Vagina (tissue), 2 donors: ENCODE measurements around the gene BCAS3. TPM values are rescaled to one million over a fixed set of nuclear protein-coding genes. Genes with fewer than 3 reads are reported as not detected.

Source experiments
- DNase-seq, 2 donors: peaks; one replicate each; pipeline ENCODE4 v3.0.0-alpha.2; 2017; ENCODE audit errors: extremely low spot score in 2 of 2
- H3K27ac ChIP-seq: fragments of 200-600 bp; sonication (generic); one replicate; pipeline ENCODE4 v1.5.1; 2019
- H3K27me3 ChIP-seq: fragments of 200-600 bp; sonication (generic); one replicate; pipeline ENCODE4 v1.5.1; 2019
- H3K36me3 ChIP-seq, 2 donors: fragments of 200-600 bp; sonication (generic); one replicate each; pipeline ENCODE4 v1.5.1; 2017 to 2019
- H3K4me1 ChIP-seq: fragments of 200-600 bp; sonication (generic); one replicate; pipeline ENCODE4 v1.5.1; 2019
- H3K4me3 ChIP-seq, 2 donors: fragments of 200-600 bp; sonication (generic); 1 replicate in 1 of 2; 2 replicates in 1 of 2; pipeline ENCODE4 v1.5.1; 2016 to 2019
- H3K9me3 ChIP-seq: fragments of 200-600 bp; sonication (generic); one replicate; pipeline ENCODE4 v1.5.1; 2019
- POLR2A ChIP-seq, 2 donors: fragments of 450-650 bp; IDR thresholded peaks; one replicate each; pipeline ENCODE4 v1.6.1; 2017; ENCODE audit warnings: antibody characterized with exemption in 2 of 2, mild to moderate bottlenecking in 2 of 2, moderate library complexity in 2 of 2
- POLR2AphosphoS5 ChIP-seq, 2 donors: sonication (generic); formaldehyde crosslinking; IDR thresholded peaks; one replicate each; pipeline ENCODE4 v1.9.0; 2017; ENCODE audit warnings: antibody characterized with exemption in 2 of 2, mild to moderate bottlenecking in 2 of 2, low read depth in 1 of 2; ENCODE audit not compliant: insufficient read depth in 1 of 2
- intact Hi-C: fragments of 100-400 bp; cut with DNase I; formaldehyde crosslinking; loops from one replicate; pipeline ENCODE4 v1.15.1; 2023
- total RNA-seq: library from RNA; depleted of rRNA; stranded (reverse); fragments of >200 nt; gene quantifications from one replicate; pipeline ENCODE4 v1.2.3, GENCODE V29; 2016
- TF ChIP-seq, protein P1 (sequence below), 3 experiments: fragments of 450-650 bp in 2 of 3; fragments of 200-600 bp in 1 of 3; sonication (generic) in 1 of 3; IDR thresholded peaks; one replicate each; pipeline ENCODE4 v1.5.1; 2017 to 2019; ENCODE audit warnings: antibody characterized with exemption in 3 of 3, mild to moderate bottlenecking in 2 of 3, moderate library complexity in 2 of 3

BCAS3 gene
- total RNA-seq, 1 donor from 2014 or later: 33.1 TPM

DNA sequence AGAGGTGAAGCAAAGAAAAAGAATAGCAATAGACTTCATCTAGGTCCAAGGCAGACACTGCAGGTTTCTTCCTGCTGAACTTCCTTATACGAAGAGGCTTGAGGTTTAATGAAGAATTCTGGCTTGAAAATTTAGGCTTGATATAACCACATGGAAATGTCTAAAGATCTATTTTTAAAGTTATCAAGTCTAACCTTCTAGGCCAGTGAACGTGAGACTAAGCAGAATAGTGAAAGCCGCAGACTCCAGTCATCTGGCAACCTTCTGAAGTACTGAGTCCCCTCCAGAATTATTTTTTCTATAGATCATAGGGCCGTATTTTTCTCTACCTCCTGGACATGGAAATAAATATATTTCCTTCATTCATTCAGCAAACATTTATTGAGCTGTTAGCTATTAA lies 333.6 kb downstream of the BCAS3 start:
- Histone ChIP-seq H3K4me3 (no peak overlapping the region), H3K9me3 (no peaks in the 10 kb centered on the region), H3K4me1 (no peaks in the 10 kb centered on the region), H3K27me3 (no peaks in the 10 kb centered on the region), H3K27ac (no peak overlapping the region), H3K36me3 (no peaks in the 10 kb centered on the region)
- no peak for TF ChIP-seq POLR2AphosphoS5 (IDR thresholded peaks at IDR 0.05; ENCODE audit: insufficient read depth in 1 of 2, low read depth in 1 of 2)
- TF ChIP-seq, protein P1, sequence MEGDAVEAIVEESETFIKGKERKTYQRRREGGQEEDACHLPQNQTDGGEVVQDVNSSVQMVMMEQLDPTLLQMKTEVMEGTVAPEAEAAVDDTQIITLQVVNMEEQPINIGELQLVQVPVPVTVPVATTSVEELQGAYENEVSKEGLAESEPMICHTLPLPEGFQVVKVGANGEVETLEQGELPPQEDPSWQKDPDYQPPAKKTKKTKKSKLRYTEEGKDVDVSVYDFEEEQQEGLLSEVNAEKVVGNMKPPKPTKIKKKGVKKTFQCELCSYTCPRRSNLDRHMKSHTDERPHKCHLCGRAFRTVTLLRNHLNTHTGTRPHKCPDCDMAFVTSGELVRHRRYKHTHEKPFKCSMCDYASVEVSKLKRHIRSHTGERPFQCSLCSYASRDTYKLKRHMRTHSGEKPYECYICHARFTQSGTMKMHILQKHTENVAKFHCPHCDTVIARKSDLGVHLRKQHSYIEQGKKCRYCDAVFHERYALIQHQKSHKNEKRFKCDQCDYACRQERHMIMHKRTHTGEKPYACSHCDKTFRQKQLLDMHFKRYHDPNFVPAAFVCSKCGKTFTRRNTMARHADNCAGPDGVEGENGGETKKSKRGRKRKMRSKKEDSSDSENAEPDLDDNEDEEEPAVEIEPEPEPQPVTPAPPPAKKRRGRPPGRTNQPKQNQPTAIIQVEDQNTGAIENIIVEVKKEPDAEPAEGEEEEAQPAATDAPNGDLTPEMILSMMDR (IDR thresholded peaks at IDR 0.05): no peak
- TF ChIP-seq POLR2A (IDR thresholded peaks at IDR 0.05): no peak
- no peak for DNase-seq
- intact Hi-C loops: no loop called here

DNA sequence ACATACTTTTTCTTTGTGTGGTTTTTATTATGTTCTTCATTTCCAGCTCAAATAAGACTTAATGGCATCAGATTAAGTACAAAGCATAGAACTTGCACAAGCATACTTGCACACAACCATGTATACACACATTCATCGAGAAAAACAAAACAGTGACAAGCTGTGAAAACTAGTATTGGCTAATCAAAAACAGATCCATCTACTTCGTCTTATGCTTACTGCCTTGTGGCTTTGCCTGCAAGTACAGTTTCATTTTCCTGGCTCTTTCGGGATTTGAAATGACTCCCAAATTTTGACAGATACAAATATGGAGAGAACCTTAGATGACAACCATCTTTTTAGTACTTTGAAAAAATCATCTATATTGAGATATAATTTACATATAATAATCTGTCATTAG lies 338.3 kb downstream of the BCAS3 start:
- Histone ChIP-seq H3K27me3 (no peaks in the 10 kb centered on the region), H3K27ac (no peak overlapping the region), H3K4me3 (no peak overlapping the region), H3K9me3 (no peaks in the 10 kb centered on the region), H3K36me3 (no peaks in the 10 kb centered on the region), H3K4me1 (no peaks in the 10 kb centered on the region)
- TF ChIP-seq POLR2AphosphoS5 (IDR thresholded peaks at IDR 0.05; ENCODE audit: insufficient read depth in 1 of 2, low read depth in 1 of 2): no peak
- TF ChIP-seq, protein P1 (IDR thresholded peaks at IDR 0.05): no peak
- TF ChIP-seq POLR2A (IDR thresholded peaks at IDR 0.05): no peak
- no peak for DNase-seq
- intact Hi-C loops: no loop called here

DNA sequence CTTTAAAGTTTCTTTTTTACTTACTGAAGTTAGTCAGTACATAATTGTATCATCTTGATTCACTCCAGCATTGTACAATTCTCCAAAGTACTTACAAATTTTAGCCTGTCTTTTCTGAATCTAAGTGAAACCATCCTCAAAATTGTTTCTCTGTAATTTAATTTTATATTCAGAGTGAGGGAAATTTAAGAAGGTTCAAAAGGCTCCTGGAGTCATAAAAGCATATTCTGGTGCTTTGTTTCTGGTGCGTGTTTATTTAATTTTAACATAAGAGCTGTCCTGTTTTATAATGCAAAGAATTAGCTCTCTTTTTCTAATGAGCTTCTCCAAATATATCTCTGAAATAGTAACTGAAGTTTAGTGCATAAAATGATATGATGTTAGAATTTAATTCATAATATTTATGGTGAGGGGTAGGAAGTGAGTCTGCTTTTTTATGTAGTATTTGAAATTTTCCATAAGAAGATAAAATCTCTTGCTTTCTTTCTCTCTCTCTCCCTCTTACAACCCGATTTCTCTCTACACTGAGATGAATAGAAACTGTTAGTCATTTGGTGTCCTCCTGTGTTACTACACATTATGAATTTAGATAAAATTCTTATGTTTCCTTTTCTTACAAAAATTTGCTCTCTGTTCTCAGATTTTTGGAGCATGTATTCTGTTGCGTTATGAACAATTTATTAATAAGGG lies 339.8 kb downstream of the BCAS3 start:
- no peak overlapping the region for H3K27ac ChIP-seq
- no peaks in the 10 kb centered on the region for H3K9me3 ChIP-seq
- intact Hi-C loops: no loop called here
- TF ChIP-seq POLR2AphosphoS5 (IDR thresholded peaks at IDR 0.05; ENCODE audit: insufficient read depth in 1 of 2, low read depth in 1 of 2) (no peak), POLR2A (IDR thresholded peaks at IDR 0.05) (no peak)
- TF ChIP-seq, protein P1 (IDR thresholded peaks at IDR 0.05): no peak
- H3K4me1 ChIP-seq: no peaks in the 10 kb centered on the region
- no peaks in the 10 kb centered on the region for H3K36me3 ChIP-seq
- DNase-seq: no peak
- H3K27me3 ChIP-seq: no peaks in the 10 kb centered on the region
- no peak overlapping the region for H3K4me3 ChIP-seq

DNA sequence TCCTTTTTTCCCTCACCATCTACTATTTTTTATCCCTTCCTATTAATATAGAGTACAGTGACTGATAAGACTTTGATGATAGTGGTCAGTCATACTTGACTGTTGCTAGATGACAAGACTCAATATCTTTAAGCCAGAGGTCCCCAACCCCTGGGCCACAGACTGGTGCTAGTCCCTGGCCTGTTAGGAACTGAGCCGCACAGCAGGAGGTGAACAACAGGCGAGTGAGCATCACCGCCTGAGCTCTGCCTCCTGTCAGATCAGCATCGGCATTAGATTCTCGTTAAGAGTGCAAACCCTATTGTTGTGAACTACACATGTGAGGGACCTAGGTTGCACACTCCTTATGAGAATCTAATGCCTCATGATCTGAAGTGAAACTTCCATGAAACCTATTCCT lies 341.3 kb downstream of the BCAS3 start:
- intact Hi-C loops: no loop called here
- H3K27ac ChIP-seq: no peak overlapping the region
- H3K4me3 ChIP-seq: no peak overlapping the region

DNA sequence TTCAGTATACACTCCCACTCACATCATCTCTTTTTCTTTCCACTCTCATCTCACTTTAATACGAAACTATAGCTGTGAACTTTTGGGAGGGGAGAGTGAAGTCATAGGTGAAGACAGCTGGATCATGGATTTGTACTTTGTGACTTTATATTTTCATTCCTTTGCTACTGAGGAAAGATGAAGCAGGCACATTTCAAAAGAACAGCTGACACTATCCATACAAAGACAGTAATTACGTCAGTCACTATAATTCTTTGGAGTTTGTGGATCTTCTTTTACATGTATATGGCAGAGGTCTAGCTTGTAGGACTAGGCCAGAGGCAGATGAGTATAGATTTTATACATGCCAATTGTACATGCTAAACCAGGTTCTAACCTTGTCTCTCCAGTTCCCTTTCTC lies 346.3 kb downstream of the BCAS3 start:
- no peak for DNase-seq
- TF ChIP-seq POLR2AphosphoS5 (IDR thresholded peaks at IDR 0.05; ENCODE audit: insufficient read depth in 1 of 2, low read depth in 1 of 2): no peak
- TF ChIP-seq POLR2A (IDR thresholded peaks at IDR 0.05): no peak
- TF ChIP-seq, protein P1 (IDR thresholded peaks at IDR 0.05): no peak
- intact Hi-C loops: no loop called here
- H3K4me1 ChIP-seq: no peaks in the 10 kb centered on the region
- H3K36me3 ChIP-seq: no peaks in the 10 kb centered on the region
- no peak overlapping the region for H3K4me3 ChIP-seq
- no peaks in the 10 kb centered on the region for H3K9me3 ChIP-seq
- H3K27me3 ChIP-seq: no peaks in the 10 kb centered on the region
- no peak overlapping the region for H3K27ac ChIP-seq

More for the DNA sequence above, 341.3 kb downstream of the BCAS3 start:
- H3K27me3 ChIP-seq: no peaks in the 10 kb centered on the region
- no peaks in the 10 kb centered on the region for H3K36me3 ChIP-seq
- H3K4me1 ChIP-seq: no peaks in the 10 kb centered on the region
- DNase-seq: no peak
- no peaks in the 10 kb centered on the region for H3K9me3 ChIP-seq
- TF ChIP-seq POLR2A (IDR thresholded peaks at IDR 0.05) (no peak), POLR2AphosphoS5 (IDR thresholded peaks at IDR 0.05; ENCODE audit: insufficient read depth in 1 of 2, low read depth in 1 of 2) (no peak)
